ENCODE results near the gene NR2E1. TPM values are rescaled to one million over a fixed set of nuclear protein-coding genes. Genes with fewer than 3 reads are reported as not detected.

The NR2E1 gene
- total RNA-seq (2022; extraction: Qiagen RNA extraction; ENCODE audit: low read depth): not detected in 5 replicates

GRCh38 chr6:108165714-108166663 is at the start of gene NR2E1:
Gene NR2E1 (plus strand): TSS chr6:108166022. CDS start chr6:108166766, 744 bp downstream.

Other genes starting within 250 kb of the NR2E1 start
- 19.8 to 28.4 TPM (median 23.9 TPM) in 5 replicates for gene SEC63, start 207.8 kb upstream of the NR2E1 start, total RNA-seq (2022; extraction: Qiagen RNA extraction; ENCODE audit: low read depth)
- 15.2 to 27.0 TPM (median 24.6 TPM) in 5 replicates for gene OSTM1, start 91.3 kb upstream of the NR2E1 start, total RNA-seq (2022; extraction: Qiagen RNA extraction; ENCODE audit: low read depth)
- 72.8 to 118 TPM (median 114 TPM) in 5 replicates for gene SNX3, start 95.0 kb downstream of the NR2E1 start, total RNA-seq (2022; extraction: Qiagen RNA extraction; ENCODE audit: low read depth)
- 0.89 to 1.7 TPM (median 1.4 TPM) in 5 replicates for gene AFG1L, start 129.0 kb downstream of the NR2E1 start, total RNA-seq (2022; extraction: Qiagen RNA extraction; ENCODE audit: low read depth)

Data from A549 treated with DMSO at 1 μM for 4 hours (cell line).